GM12878 (cell line): ENCODE results near the gene TLK2.
"Not testable (repeated sequence)": the region's sequence is repeated elsewhere in the genome, so short reads cannot be mapped to it uniquely, and the experiment has no call there.

Experiments
- CTCF ChIP-seq, 3 experiments: IDR thresholded peaks in 2 of 3; conservative IDR thresholded peaks in 1 of 3; 2 replicates each; pipeline ENCODE4 v1.5.1; 2011; ENCODE audit warnings: low read depth in 3 of 3, low read length in 3 of 3, mild to moderate bottlenecking in 3 of 3, control low read depth in 2 of 3, moderate library complexity in 2 of 3, inconsistent platforms in 1 of 3, mixed read lengths in 1 of 3; ENCODE audit not compliant: control insufficient read depth in 2 of 3, insufficient read depth in 1 of 3; ENCODE audit errors: extremely low read depth in 1 of 3
- FOXM1 ChIP-seq: IDR thresholded peaks from 2 replicates; pipeline ENCODE4 v1.6.1; 2012; ENCODE audit warnings: low read depth, mild to moderate bottlenecking, inconsistent platforms, low read length, moderate library complexity
- NRF1 ChIP-seq: conservative IDR thresholded peaks from 2 replicates; pipeline ENCODE4 v1.6.1; 2011; ENCODE audit warnings: mild to moderate bottlenecking, low read depth, low read length, improper control_type of control experiment
- PAX5 ChIP-seq: IDR thresholded peaks from 2 replicates; pipeline ENCODE4 v1.6.1; 2011; ENCODE audit warnings: low read depth, low read length, borderline replicate concordance
- SIN3A ChIP-seq: IDR thresholded peaks from 2 replicates; pipeline ENCODE4 v1.6.1; 2012; ENCODE audit warnings: low read depth, low read length, improper control_type of control experiment

DNA sequence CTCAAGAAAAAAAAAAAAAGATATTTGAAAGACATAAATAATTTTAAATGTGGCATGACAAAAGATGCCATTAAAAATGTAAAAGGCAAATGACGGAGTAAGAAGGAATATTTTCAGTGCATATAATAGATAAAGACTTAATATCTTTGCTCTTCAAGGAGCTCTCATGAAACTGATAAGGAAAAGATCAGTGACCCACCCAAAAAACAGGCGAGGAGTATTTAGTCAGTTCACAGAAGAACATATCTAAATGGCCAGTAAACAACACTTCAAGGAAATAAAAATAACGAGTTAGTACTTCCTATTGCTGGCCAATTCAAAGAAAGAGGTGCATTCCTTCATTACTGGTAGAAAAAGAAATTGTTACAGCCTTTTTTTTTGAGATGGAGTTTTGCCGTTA, 32.8 kb upstream of the TLK2 start:
- TF ChIP-seq PAX5; FOXM1; NRF1; SIN3A; CTCF (IDR thresholded peaks at IDR 0.05 in 2 of 3, conservative IDR thresholded peaks at IDR 0.05 in 1 of 3; ENCODE audit: control insufficient read depth in 2 of 3, extremely low read depth in 1 of 3, insufficient read depth in 1 of 3, low read depth in 3 of 3, low read length in 3 of 3): not testable (repeated sequence)
